Neural cell (in vitro differentiated cells): ENCODE results near the gene ITGAV. TPM values are rescaled to one million over a fixed set of nuclear protein-coding genes. Genes with fewer than 3 reads are reported as not detected.

Experiments used
- H2AFZ ChIP-seq: fragments of 200-600, 300-800 bp; sonication (generic), shearing (Covaris generic); 2 replicates; pipeline ENCODE4 v1.6.0; 2014; ENCODE audit warnings: low read depth, mild to moderate bottlenecking, antibody characterized with exemption, low read length, moderate library complexity
- H3F3A ChIP-seq: fragments of 200-600 bp; shearing (Covaris generic); 2 replicates; pipeline ENCODE4 v1.6.1; 2016; ENCODE audit warnings: mild to moderate bottlenecking, moderate library complexity, mixed read lengths, antibody characterized with exemption, low read length; ENCODE audit not compliant: insufficient read depth, poor library complexity, severe bottlenecking
- H3K27ac ChIP-seq: fragments of 200-600, 300-800 bp; sonication (generic), shearing (Covaris generic); 2 replicates; pipeline ENCODE4 v1.5.1; 2014; ENCODE audit warnings: mild to moderate bottlenecking, low read length, moderate library complexity
- H3K27me3 ChIP-seq: fragments of 300-800, 200-600 bp; sonication (generic), shearing (Covaris generic); 2 replicates; pipeline ENCODE4 v1.6.0; 2014; ENCODE audit warnings: mild to moderate bottlenecking, low read depth, low read length, moderate library complexity; ENCODE audit not compliant: insufficient read depth
- H3K36me3 ChIP-seq: fragments of 300-800, 200-600 bp; sonication (generic), shearing (Covaris generic); 2 replicates; pipeline ENCODE4 v1.5.1; 2014; ENCODE audit warnings: mild to moderate bottlenecking, antibody characterized with exemption, low read length, moderate library complexity; ENCODE audit not compliant: insufficient read depth
- H3K4me2 ChIP-seq: fragments of 300-800, 200-600 bp; sonication (generic), shearing (Covaris generic); 2 replicates; pipeline ENCODE4 v1.6.0; 2014; ENCODE audit warnings: mild to moderate bottlenecking, low read length
- H3K4me3 ChIP-seq: fragments of 300-800, 200-600 bp; sonication (generic), shearing (Covaris generic); 2 replicates; pipeline ENCODE4 v1.5.1; 2014; ENCODE audit warnings: mild to moderate bottlenecking, low read length, moderate library complexity
- H3K79me2 ChIP-seq: fragments of 200-600 bp; shearing (Covaris generic); replicated peaks from 2 replicates; pipeline ENCODE4 v1.6.0; 2014; ENCODE audit warnings: mild to moderate bottlenecking, low read length, moderate library complexity; ENCODE audit not compliant: insufficient read depth
- H3K9ac ChIP-seq: fragments of 300-800, 200-600 bp; sonication (generic), shearing (Covaris generic); 2 replicates; pipeline ENCODE4 v1.6.1; 2016; ENCODE audit warnings: mild to moderate bottlenecking, low read length, mixed read lengths
- H3K9me2 ChIP-seq: fragments of 200-600 bp; shearing (Covaris generic); 2 replicates; pipeline ENCODE4 v1.6.1; 2016; ENCODE audit warnings: mild to moderate bottlenecking, low read length, mixed read lengths; ENCODE audit not compliant: insufficient read depth
- H3K9me3 ChIP-seq: fragments of 200-600, 300-800 bp; sonication (generic), shearing (Covaris generic); 2 replicates; pipeline ENCODE4 v1.6.1; 2016; ENCODE audit warnings: mild to moderate bottlenecking, mixed run types, low read length, moderate library complexity, mixed read lengths
- H4K20me1 ChIP-seq: fragments of 200-600 bp; shearing (Covaris generic); 2 replicates; pipeline ENCODE4 v1.6.1; 2016; ENCODE audit warnings: mild to moderate bottlenecking, mixed run types; ENCODE audit not compliant: insufficient read depth
- CTCF ChIP-seq: fragments of 450-650 bp; IDR thresholded peaks from 2 replicates; pipeline ENCODE4 v1.5.1; 2014; ENCODE audit warnings: antibody characterized with exemption, mild to moderate bottlenecking, moderate library complexity; ENCODE audit not compliant: poor library complexity, severe bottlenecking
- EP300 ChIP-seq: fragments of 450-650 bp; conservative IDR thresholded peaks from 2 replicates; pipeline ENCODE4 v1.6.1; 2014; ENCODE audit warnings: antibody characterized with exemption, mild to moderate bottlenecking, moderate library complexity; ENCODE audit not compliant: poor library complexity, severe bottlenecking
- EZH2 ChIP-seq: fragments of 200-600, 300-800 bp; shearing (Covaris generic), sonication (generic); IDR thresholded peaks from 2 replicates; pipeline ENCODE4 v1.6.1; 2014; ENCODE audit warnings: antibody characterized with exemption, low read length, borderline replicate concordance, mild to moderate bottlenecking; ENCODE audit not compliant: insufficient read depth, poor library complexity, severe bottlenecking
- MXI1 ChIP-seq: fragments of 450-650 bp; conservative IDR thresholded peaks from 2 replicates; pipeline ENCODE4 v1.6.1; 2014; ENCODE audit warnings: antibody characterized with exemption, mild to moderate bottlenecking; ENCODE audit not compliant: poor library complexity, severe bottlenecking
- POLR2AphosphoS5 ChIP-seq: IDR thresholded peaks from 2 replicates; pipeline ENCODE4 v1.6.1; 2012
- RAD21 ChIP-seq: fragments of 450-650 bp; conservative IDR thresholded peaks from 2 replicates; pipeline ENCODE4 v1.6.1; 2014; ENCODE audit warnings: antibody characterized with exemption, mild to moderate bottlenecking, moderate library complexity
- REST ChIP-seq: IDR thresholded peaks from 2 replicates; pipeline ENCODE4 v1.6.1; 2012; ENCODE audit warnings: borderline replicate concordance
- SMC3 ChIP-seq: fragments of 450-650 bp; conservative IDR thresholded peaks from 2 replicates; pipeline ENCODE4 v1.6.1; 2014; ENCODE audit warnings: antibody characterized with exemption, mild to moderate bottlenecking, moderate library complexity; ENCODE audit not compliant: poor library complexity
- TAF1 ChIP-seq: IDR thresholded peaks from 2 replicates; pipeline ENCODE4 v1.6.1; 2012; ENCODE audit warnings: low read depth
- polyA plus RNA-seq: library from polyadenylated mRNA; depleted of rRNA; stranded (reverse); fragments of >200 nt; gene quantifications from 2 replicates; pipeline ENCODE4 v1.2.3, GENCODE V29; 2014

The ITGAV gene
- polyA plus RNA-seq, 1 donor from 2014 or later, result 6.6 TPM

GRCh38 chr2:186695081-186695756 is 105.4 kb downstream of the ITGAV start:
- peak overlapping the region; percentile 88 for H3K9ac ChIP-seq
- H3K27ac ChIP-seq, result peak overlapping the region; percentile 83
- no peaks in the 10 kb centered on the region for H4K20me1 ChIP-seq

GRCh38 chr2:186696290-186696689 is 106.4 kb downstream of the ITGAV start:
- Histone ChIP-seq H2AFZ (no peak overlapping the region), H3K36me3 (no peaks in the 10 kb centered on the region), H3K27ac (no peak overlapping the region), H3K27me3 (no peaks in the 10 kb centered on the region), H3F3A (no peaks in the 10 kb centered on the region), H3K4me3 (peak overlapping the region; percentile 79), H3K4me2 (peak overlapping the region; percentile 95), H3K9me3 (no peaks in the 10 kb centered on the region), H4K20me1 (no peaks in the 10 kb centered on the region), H3K9ac (peak overlapping the region; percentile 88), H3K9me2 (no peaks in the 10 kb centered on the region), H3K79me2 (peaks cover 67% of the 10 kb centered on the region)
- TF ChIP-seq POLR2AphosphoS5, result no peak
- TF ChIP-seq EP300, result no peak
- TF ChIP-seq SMC3, result no peak
- TF ChIP-seq REST, result no peak
- TF ChIP-seq RAD21, result no peak
- no peak for TF ChIP-seq TAF1
- TF ChIP-seq EZH2, result no peak

More at GRCh38 chr2:186695081-186695756, 105.4 kb downstream of the ITGAV start:
- no peaks in the 10 kb centered on the region for H3K27me3 ChIP-seq
- H3F3A ChIP-seq, result no peaks in the 10 kb centered on the region
- TF ChIP-seq EP300 (no peak), MXI1 (no peak), EZH2 (no peak), REST (no peak), SMC3 (peak; percentile 19), TAF1 (no peak), RAD21 (peak; percentile 12), POLR2AphosphoS5 (peak; percentile 33), CTCF (no peak)
- no peaks in the 10 kb centered on the region for H3K9me3 ChIP-seq
- H3K79me2 ChIP-seq, result peaks cover 58% of the 10 kb centered on the region
- H2AFZ ChIP-seq, result no peak overlapping the region
- no peaks in the 10 kb centered on the region for H3K9me2 ChIP-seq
- H3K36me3 ChIP-seq, result no peaks in the 10 kb centered on the region
- H3K4me3 ChIP-seq, result peak overlapping the region; percentile 79
- peak overlapping the region; percentile 95 for H3K4me2 ChIP-seq
